ENCODE results near the gene P2RX6.
"Not testable (repeated sequence)": the region's sequence is repeated elsewhere in the genome, so short reads cannot be mapped to it uniquely, and the experiment has no call there.

The P2RX6 gene

DNA sequence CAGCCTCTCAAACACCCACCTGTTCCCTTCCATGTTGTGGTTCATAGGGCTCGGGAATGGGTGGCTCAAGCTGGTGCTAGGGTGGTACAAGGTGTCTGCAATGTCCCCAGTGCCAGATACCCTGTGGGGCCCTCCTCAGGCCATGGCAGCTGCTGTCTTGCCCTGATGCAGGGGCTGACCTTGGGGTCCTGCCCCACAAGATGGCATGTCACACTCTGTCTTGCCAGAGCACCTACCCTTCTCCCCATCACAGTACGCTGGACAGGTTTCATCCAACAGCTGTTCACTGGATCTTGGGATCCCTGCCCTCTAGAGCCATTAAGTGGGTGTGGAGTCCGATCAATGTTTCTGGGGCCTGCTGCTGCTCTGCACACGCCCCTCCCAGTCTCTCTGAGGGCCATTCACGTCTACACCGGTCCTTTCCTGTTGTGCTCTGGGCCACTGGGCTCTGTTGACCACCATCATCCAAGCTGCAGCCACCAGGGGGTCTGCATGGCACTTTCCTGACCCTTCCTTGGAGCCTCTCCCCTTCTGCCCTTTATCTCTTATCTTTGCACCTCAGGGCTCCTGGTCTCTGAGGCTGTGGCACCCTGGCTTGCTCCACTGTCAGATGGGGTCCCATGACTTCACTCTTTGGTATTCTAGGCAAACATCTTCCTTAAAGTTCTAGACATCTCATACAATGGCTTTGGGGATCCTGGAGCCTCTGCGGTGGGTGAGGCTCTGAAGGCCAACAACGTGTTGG is 37.9 kb downstream of the P2RX6 start:
- no peak for DNase-seq (ENCODE audit: low read depth, low spot score)

GRCh38 chr22:21054046-21054713 is 39.2 kb downstream of the P2RX6 start:
- no peak for DNase-seq (ENCODE audit: low read depth, low spot score)

DNA sequence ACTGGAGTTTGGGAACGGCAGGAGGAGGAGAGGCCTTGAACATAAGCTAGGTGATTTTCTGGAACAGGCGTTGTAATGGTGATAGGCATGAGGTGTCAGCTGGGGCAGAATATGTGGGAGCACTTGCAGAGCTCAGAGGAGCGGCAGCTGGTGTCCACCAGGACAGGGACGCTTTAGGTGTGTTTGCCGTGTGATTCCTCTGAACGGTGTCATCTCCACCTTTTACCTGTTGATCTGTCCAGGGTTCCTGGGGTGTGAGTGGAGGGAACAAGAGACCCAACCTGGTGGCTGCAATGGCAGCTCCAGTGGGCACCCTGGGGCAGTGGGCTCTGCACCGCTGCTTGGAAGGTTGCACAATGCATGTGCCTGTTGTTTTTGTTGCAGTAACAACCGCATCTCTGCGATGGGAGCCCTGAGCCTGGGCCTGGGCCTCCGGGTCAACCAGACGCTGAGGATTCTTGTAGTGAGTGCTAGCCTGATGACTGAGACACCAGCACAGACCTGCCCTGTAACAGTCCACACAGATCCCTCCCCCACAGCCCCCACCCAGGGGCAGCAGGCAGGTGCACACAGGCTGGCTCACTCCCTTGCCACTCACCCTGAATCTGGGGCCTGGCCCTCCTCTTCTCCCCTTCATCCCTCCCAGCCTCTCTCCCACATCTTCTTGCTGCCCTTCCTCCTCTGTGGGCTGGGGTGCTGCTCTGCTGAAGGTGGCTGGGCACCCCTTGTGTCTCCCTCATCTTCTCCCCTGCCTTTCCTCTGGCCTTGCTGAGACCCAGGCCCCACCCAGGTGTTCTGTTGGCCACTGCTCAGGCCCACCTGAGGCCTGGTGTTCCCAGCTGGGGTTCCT is 40.0 kb downstream of the P2RX6 start:
- no peak for DNase-seq (ENCODE audit: low read depth, low spot score)

GRCh38 chr22:21055564-21055834 is 40.5 kb downstream of the P2RX6 start:
- no peak for DNase-seq (ENCODE audit: low read depth, low spot score)

- DNase-seq (ENCODE audit: low read depth, low spot score): no peak
These were observed 40.9 kb downstream of the P2RX6 start for GRCh38 chr22:21055880-21056319.

GRCh38 chr22:21060363-21060762 is 45.4 kb downstream of the P2RX6 start:
- DNase-seq (ENCODE audit: low read depth, low spot score): not testable (repeated sequence)

DNA sequence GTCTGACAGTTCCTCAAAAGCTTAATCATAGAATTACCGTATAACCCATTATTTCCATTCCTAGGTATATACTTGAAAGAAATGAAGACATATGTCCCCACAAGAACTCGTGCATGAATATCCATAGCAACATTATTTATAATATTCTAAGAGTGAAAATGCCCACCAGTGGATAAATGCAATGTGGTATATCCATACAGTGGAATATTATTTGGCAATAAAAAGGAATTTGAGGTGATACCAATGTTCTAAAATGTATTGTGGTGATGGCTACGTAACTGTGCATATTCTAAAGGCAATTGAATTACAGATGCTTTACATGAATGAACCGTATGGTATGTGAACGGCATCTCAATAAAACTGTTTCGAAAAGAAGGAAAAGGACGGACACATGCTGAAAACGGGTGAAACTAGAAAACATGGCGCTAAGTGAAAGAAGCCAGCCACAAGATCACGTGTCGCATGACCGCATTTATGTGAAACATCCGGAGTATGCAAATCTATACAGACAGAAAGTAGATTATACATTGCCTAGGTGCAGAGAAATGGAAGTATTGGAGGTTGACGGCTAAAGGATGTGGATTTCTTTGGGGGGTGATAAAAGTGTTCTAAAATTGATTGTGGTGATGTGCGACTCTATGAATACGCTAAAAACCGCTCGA is 46.8 kb downstream of the P2RX6 start:
- not testable (repeated sequence) for DNase-seq (ENCODE audit: low read depth, low spot score)

DNA sequence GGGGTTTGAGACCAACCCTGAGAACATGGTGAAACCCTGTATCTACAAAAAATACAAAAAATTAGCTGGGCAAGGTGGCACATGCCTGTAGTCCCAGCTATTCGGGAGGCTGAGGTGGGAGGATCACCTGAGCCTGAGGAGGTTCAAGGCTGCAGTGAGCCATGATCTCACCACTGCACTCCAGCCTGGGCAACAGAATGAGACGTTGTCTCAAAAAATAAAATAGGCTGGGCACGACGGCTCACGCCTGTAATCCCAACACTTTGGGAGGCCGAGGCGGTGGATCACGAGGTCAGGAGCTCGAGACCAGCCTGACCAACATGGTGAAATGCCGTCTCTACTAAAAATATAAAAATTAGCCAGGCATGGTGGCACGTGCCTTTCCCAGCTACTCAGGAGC is 49.5 kb downstream of the P2RX6 start:
- not testable (repeated sequence) for DNase-seq (ENCODE audit: low read depth, low spot score)

- DNase-seq (ENCODE audit: low read depth, low spot score): no peak
These were observed 50.2 kb downstream of the P2RX6 start for GRCh38 chr22:21064917-21065864.

DNA sequence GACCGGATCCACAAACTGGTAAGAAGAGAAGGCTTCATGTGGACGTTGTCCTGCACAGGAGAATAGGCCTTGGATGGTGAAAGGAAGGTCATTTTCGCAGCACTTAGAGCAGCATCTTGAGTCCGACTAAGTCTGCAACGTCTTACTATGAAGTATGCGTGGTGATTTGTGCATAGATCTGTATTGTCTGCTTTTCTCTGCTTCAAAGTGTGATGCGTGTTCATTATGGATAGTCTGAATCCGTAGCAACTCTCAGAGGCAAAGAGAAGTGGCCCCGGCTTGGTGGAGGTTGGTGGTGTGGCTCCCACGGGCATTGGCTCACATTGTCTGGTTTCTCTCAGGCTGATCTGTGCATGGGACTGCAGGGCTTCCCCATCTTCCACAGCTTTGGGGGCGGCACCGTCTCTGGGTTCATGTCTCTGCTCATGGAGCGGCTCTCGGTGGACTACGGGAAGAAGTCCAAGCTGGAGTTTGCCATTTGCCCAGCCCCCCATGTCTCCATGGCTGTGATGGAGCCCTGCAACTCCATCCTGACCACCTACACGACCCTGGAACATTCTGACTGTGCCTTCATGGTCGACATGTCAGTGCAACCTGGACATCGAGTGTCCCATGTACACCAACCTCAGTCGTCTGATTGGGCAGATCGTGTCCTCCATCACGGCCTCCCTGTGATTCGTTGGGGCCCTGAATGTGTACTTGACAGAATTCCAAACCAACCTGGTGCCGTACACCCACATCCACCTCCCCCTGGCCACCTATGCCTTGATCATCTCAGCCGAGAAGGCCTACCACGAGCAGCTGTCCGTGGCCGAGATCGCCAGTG is 52.3 kb downstream of the P2RX6 start:
- DNase-seq (ENCODE audit: low read depth, low spot score): no peak

- no peak for DNase-seq (ENCODE audit: low read depth, low spot score)
These were observed 53.1 kb downstream of the P2RX6 start for GRCh38 chr22:21067901-21068680.

DNA sequence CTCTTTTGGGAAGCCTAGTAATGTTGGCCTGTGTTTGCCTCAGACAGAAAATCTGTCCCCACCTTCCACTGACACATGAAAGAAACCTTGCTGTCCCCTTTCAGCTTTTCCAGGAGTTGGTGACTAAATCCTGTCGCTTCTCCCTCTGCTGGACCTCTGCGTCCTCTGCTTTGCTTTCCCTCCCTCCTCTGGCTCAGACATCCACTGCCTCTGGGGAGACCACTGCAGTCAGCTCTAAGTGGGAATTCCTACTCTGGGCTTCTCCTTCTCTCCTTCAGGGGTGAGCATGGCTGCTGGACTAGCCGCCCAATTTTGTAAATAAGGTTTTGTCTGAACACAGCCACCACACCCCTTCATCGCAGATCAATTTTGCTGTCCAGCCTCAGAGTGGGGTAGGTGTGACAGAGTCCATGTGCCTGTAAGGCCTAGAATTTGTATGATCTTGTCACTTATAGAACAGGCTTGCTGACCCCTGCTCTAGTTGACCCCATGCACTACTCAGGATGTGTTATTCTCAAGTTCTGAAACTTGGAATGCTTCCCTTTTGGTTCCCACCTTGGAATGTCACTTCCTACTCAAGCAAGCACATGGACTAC is 53.8 kb downstream of the P2RX6 start:
- no peak for DNase-seq (ENCODE audit: low read depth, low spot score)

- DNase-seq (ENCODE audit: low read depth, low spot score): no peak
These were observed 54.4 kb downstream of the P2RX6 start for GRCh38 chr22:21069375-21069774.

- no peak for DNase-seq (ENCODE audit: low read depth, low spot score)
These were observed 56.0 kb downstream of the P2RX6 start for GRCh38 chr22:21070690-21071615.

DNA sequence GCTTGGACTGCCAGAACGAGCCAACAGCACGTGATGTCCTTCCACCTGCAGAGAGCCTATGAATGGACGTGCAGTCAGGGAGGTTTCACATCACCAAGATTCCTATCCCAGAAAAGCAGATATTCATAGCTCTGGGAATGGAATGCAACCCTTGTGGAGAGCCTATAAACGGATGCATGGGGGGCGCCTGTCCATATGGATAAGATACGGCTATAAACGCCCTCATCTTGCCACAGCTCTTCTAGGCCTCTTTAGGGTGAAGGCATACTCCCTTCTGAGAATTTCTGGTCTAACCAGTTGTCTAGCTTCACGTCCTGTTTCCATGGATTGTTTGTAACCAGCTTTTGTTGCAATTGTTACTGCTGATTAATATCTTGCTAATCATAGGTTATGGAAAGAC is 56.8 kb downstream of the P2RX6 start:
- DNase-seq (ENCODE audit: low read depth, low spot score): not testable (repeated sequence)

- DNase-seq (ENCODE audit: low read depth, low spot score): no peak
These were observed 58.1 kb downstream of the P2RX6 start for GRCh38 chr22:21073023-21073422.

DNA sequence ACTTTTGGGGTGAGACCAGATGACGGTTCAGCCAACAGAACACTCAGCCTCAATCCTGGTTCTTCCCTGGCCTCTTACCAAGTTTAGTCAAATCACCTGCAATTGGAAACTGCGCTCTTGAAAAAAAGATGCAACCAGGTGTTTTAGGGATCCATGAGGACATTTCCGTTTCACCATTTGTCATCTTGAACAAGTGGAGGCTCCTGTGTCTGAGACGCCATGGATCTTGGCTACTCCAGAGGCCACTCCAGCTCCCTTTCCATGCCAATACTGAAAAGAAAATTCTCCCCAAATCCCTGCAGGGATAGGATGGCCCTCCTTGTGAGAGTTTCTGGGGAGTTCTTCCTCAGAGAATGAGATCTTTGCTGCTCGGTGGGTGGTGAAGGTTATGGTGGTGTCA is 58.5 kb downstream of the P2RX6 start:
- no peak for DNase-seq (ENCODE audit: low read depth, low spot score)

Measured in activated naive CD8-positive, alpha-beta T cell treated with anti-CD3 and anti-CD28 coated beads, Interleukin-2, amount 50 U/mL, for 16 hours (primary cell).